Measurements from ENCODE around the gene LSAMP. TPM values are rescaled to one million over a fixed set of nuclear protein-coding genes. Genes with fewer than 3 reads are reported as not detected.

The LSAMP gene
- total RNA-seq, 1 experiment from 2014 or later = 16.1 TPM

DNA sequence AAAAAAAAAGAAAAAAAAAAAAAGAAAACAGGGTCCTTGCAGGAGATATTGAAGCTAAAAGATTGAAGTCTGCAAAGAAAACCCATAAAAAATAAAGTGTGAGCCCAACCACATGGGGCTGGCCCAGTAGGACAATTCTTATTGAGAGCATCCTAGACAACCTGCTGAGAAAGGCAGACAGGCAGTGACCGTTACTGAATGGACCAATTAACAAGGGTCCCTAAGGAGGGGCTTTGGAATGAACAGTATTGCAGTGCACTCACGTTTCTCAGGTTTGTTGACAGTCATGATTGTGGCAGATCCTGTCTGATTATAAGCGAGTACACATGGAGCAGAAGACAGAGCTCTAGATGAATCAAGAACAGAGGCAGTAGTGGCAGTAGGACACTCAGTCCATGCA, 168.6 kb downstream of the LSAMP start:
- no peak for DNase-seq (ENCODE audit: low read depth, low spot score)
- in situ Hi-C loops (cut with HindIII; ENCODE audit: low pct_unique_long_range_greater_than_20kb, low sequenced_read_pairs) = no loop called here

DNA sequence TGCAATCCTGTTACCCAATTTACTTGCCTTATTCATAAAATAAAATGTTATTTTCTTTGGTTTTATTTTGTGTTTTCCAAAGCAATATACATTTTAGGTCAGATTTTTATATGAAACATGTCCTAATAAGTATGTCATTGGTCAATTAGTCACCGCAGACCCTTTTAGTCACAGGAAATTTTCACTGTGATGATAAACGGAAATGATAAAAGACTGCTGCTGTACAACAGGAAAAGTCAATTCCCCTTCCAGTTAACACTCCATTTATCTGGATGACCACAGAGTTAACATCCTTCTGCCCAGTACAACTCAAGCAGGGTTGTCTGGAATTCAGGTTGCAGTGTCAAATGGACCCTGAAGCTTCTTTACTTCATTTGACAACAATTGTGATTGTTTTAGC, 175.2 kb downstream of the LSAMP start:
- in situ Hi-C loops (cut with HindIII; ENCODE audit: low pct_unique_long_range_greater_than_20kb, low sequenced_read_pairs) = no loop called here
- DNase-seq (ENCODE audit: low read depth, low spot score) = no peak

DNA sequence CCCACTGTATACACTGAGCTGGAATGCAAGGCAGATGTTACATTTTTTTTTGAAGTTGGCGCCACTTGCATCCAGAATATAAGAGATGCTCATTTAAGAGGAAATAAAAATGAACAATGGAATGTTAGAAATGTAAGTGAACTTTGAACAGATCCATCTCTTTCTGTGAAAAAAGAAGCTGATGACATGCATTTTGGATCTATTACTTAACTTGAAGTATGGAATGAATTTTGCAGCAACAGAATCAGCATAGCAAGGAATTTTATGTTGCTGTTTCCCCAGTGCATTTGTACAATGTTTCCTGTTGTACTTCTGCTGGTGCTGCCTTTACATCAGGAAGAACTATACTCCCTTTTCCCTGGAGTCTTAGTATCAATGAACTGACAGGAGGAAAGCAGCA, 178.2 kb downstream of the LSAMP start:
- in situ Hi-C loops (cut with HindIII; ENCODE audit: low pct_unique_long_range_greater_than_20kb, low sequenced_read_pairs) = no loop called here
- DNase-seq (ENCODE audit: low read depth, low spot score) = no peak

DNA sequence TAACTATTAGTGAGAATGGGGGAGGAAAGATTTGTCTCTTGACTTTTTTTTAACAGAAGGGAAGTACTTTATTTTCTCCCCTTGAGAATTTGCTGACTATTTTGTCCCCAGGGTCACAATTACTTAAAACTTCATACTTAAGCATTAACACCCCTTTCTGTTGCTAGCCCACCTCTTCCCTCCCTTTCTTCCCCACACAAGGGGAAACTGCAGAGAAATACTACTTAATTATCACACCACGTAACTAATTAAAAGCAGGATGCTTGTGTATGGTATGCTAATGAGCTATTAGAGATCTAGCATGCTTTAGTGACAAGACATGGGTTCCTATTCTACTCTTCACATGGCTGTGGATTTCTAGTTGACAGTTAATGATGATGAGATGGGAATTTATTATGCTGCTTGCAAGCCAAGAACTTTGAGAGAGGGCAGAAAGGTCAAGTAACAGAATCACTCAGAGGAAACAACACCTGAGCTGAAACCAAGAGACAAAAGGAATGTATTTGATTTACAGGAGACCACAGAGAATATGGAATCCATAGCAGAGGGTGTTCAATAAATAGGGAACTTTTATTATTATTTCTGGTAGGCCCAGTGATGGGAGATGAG, 179.2 kb downstream of the LSAMP start:
- DNase-seq (ENCODE audit: low read depth, low spot score) = no peak
- in situ Hi-C loops (cut with HindIII; ENCODE audit: low pct_unique_long_range_greater_than_20kb, low sequenced_read_pairs) = no loop called here

DNA sequence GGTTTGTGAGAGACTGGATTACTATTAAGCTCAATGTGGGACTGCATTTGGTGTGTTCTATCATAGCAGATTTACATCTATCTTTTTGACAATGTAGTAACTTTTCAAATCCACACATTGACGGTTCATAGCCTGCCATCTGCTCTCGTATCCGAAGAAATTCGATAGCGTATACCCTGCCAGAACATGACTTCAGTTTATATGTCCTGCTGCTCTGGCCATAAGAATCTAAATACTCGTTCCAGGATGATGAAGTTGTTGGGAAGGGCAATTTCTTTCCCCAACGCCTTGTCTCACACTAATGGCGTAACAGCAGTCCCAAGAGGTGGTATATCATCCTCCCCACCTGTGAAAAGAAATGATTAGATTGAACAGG, 180.0 kb downstream of the LSAMP start:
- DNase-seq (ENCODE audit: low read depth, low spot score) = no peak

DNA sequence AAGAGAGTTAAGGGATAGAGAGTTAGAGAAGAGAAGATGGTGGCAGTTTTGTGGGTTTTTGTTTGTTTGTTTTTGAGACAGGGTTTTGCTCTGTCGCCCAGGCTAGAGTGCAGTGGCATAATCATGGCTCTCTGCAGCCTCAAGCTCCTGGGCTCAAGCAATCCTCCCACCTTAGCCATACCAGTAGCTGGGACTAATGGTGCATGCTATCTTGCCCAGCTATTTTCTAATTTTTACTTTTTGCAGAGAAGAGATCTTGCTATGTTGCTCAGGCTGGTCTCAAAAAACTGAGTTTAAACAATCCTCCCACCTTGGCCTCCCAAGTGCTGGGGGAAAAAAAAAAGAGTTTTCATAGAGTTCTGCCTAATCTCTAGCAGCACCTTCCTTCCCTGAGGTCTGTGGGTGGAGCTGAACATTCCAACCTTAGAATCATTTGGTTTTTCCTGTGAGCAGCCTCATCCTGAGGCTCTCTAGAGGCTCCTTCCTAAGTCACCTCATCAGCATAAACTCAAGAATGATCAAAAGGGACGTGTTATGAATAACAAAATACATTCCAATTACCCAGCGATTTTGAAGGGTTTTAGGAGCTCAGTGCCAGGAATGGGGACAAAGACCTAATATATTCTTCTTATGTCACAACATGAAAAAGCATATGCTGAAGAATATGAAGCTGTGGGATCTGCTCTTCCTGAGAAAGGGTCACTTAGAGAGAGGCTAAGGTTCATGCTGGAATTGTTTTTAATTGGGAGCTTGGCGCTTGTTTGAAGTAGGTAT, 180.6 kb downstream of the LSAMP start:
- in situ Hi-C loops (cut with HindIII; ENCODE audit: low pct_unique_long_range_greater_than_20kb, low sequenced_read_pairs) = no loop called here
- DNase-seq (ENCODE audit: low read depth, low spot score) = no peak

More for the DNA sequence above, 180.0 kb downstream of the LSAMP start:
- in situ Hi-C loops (cut with HindIII; ENCODE audit: low pct_unique_long_range_greater_than_20kb, low sequenced_read_pairs) = no loop called here

DNA sequence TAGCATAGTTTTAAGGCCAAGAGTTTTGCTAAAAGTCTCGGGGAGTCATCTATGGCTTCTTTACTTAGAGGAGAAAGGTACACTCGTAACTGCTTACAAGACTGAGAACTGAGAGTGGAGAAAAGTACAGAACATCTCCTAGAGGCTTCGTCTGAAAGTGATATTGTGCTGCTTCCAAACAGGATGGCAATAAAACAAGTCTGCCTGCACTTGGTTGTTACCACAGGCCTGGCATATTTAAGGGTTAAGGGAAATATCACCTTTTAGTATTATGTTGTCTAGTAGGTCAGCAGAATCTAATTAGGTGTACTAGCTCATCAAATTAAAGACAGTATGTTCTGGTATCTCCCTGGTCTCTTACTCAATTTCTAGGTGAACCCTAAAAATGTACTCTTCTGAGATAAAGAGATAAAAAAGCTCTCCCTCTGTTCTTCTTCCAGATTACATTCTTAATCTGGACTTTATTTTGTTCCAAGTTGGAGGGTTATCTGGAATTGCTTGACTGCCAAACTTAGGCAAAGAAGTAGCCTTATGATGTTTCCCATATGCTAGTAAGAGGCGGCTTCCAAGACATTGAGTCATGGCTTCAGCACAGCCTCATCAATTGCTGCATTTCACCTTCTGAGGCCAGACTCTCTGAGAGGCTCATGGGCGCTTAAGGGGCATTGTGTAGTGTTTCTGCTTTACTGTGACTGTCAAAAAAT, 181.3 kb downstream of the LSAMP start:
- no peak for DNase-seq (ENCODE audit: low read depth, low spot score)
- in situ Hi-C loops (cut with HindIII; ENCODE audit: low pct_unique_long_range_greater_than_20kb, low sequenced_read_pairs) = no loop called here

DNA sequence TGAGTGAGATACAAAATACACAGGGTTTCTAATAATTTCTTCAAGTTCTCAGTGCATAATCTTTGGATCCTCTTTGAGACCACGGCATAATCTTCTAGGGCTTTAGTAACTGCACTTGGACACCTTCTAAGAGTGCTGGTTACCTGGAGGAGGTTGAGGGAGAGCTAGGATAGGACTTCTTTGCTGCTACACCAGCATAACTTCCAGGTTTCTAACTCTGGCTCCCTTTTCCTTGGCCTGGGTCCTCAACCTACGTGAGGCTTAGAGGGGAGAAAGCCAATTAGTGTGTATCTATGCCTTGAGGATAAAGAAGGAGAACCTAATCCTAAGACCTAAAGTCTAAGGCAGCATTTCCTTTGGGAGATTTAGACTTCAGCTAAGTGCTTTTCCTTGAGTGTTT, 184.8 kb downstream of the LSAMP start:
- no peak for DNase-seq (ENCODE audit: low read depth, low spot score)
- in situ Hi-C loops (cut with HindIII; ENCODE audit: low pct_unique_long_range_greater_than_20kb, low sequenced_read_pairs) = no loop called here

DNA sequence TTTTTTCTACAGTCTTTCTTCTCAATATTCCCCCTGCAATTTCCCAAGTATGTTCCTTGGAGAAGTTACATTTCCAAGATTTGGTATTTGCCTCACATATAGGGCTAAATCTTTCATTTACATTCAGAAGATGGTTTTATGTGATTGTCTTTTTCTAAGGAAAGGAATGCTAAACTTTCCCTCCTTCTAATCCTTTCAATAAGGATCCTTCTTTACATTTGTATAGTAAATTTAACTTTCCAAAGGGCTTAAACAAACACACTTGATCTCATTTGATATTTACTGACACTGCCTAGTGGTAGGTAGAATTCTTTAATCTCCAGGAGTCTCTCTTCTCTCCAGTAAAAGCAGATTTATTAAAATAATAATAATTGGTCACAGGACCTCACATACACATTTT, 185.3 kb downstream of the LSAMP start:
- in situ Hi-C loops (cut with HindIII; ENCODE audit: low pct_unique_long_range_greater_than_20kb, low sequenced_read_pairs) = no loop called here

DNA sequence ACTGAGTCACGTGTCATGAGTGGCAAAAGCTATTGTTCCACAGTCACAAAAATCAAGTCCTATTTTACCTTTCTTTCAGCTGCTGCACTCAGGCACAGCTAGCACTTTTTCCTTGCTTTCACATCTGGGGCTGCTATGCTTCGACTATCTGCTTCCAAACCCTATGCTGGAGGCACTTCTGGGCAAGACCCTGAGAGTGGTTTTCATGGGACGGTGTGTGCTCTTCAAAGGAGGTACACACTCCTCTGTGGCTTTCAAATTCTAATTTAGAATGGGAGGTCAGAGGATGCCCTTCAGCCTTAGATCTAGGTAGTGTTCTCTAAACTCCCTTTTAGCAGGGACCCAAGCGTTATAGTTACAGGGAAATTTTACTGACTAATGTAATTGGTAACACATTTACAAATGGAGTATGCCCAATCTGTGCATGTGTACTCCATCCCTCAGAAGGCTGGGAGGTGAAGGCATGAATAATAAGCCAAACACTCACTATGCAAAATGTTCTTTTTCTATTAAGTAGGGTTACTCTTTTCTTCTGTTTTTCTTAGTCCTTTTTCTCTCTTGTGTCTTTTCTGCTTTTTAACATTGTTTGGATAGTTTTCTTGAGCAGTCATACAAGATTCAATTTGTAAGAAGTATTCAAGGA, 188.3 kb downstream of the LSAMP start:
- DNase-seq (ENCODE audit: low read depth, low spot score) = no peak
- in situ Hi-C loops (cut with HindIII; ENCODE audit: low pct_unique_long_range_greater_than_20kb, low sequenced_read_pairs) = no loop called here

More for the DNA sequence above, 185.3 kb downstream of the LSAMP start:
- no peak for DNase-seq (ENCODE audit: low read depth, low spot score)

DNA sequence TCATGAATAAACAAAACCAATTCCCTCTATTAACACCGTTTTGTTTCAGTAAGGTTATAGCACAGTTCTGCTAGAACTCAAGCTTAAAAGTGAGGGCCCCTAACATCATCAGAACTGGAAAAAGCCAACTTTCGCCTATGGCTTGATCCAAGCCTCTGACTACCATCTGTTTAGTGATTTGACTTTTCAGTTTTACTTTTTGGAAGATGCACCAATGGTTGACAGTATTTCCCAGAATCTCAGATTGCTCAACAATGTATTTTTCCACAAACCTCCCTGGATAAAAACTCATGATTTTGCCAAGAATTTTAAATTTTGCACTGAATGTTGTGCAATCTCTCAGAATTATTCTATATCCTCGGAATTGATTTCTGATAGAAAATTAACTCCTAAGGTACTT, 190.7 kb downstream of the LSAMP start:
- in situ Hi-C loops (cut with HindIII; ENCODE audit: low pct_unique_long_range_greater_than_20kb, low sequenced_read_pairs) = no loop called here

DNA sequence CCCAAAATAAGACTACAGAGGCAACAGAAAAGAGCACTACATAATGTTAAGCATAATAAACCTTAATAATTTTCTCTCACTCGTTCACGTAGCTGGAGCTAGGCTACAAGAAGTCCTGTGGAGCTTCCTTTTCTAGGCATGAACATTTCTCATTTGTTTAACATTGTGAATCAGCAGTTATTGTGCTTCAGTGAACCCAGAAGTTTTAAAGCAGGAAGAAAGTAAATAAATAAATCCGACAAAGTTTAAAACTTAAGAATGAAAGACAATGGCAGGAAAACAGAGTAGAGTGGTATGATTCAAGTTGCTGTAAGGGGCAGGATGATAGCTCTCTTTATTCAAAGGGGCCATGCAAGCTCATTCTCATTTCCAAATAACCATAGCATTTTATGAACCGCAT, 191.8 kb downstream of the LSAMP start:
- no peak for DNase-seq (ENCODE audit: low read depth, low spot score)
- in situ Hi-C loops (cut with HindIII; ENCODE audit: low pct_unique_long_range_greater_than_20kb, low sequenced_read_pairs) = no loop called here

More for the DNA sequence above, 190.7 kb downstream of the LSAMP start:
- no peak for DNase-seq (ENCODE audit: low read depth, low spot score)

DNA sequence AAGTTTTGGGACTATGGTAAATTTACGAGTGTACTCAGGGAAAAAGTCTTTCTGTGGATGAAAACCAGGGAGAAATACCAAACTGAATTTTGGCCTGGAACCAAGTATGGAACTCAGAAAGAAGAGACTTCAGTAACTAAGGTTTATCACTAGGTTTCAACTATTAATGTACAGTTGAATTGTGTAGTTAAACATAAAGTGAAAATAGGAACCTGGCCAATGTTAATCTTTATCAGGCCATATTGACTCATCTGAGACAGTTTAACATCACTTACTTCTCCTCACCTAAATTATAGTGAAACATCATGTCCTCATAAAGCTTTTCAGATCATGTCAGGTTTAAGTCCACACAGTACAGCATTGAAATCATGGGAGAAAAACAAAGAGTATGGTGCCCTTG, 197.7 kb downstream of the LSAMP start:
- no peak for DNase-seq (ENCODE audit: low read depth, low spot score)
- in situ Hi-C loops (cut with HindIII; ENCODE audit: low pct_unique_long_range_greater_than_20kb, low sequenced_read_pairs) = no loop called here

DNA sequence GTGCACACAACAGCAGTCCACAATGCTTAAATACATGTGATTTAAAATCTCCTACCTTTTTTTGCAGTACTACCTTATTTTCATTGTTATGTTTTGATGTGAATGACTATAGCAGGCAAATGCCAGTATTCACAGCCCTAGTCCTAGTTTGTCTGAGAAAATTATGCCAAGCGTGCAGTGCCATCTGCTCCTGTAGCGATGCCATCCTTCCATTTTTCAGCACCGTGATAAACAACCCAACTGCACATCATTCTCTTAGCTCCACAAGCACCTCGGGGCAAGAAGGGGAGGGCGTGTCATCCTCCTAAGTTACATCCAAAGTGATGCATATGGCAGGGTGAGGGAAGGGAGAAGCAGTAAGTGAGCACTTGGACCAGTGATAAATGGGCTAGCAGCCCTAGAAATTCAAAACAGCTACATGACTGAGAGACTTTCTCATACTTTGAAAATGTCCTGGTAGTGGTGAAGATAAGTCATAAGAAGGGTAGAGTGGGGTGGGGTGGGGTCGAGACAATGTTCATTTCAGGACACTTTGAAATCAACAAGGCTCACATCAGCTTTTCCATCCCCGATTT, 198.8 kb downstream of the LSAMP start:
- no peak for DNase-seq (ENCODE audit: low read depth, low spot score)
- in situ Hi-C loops (cut with HindIII; ENCODE audit: low pct_unique_long_range_greater_than_20kb, low sequenced_read_pairs) = no loop called here

DNA sequence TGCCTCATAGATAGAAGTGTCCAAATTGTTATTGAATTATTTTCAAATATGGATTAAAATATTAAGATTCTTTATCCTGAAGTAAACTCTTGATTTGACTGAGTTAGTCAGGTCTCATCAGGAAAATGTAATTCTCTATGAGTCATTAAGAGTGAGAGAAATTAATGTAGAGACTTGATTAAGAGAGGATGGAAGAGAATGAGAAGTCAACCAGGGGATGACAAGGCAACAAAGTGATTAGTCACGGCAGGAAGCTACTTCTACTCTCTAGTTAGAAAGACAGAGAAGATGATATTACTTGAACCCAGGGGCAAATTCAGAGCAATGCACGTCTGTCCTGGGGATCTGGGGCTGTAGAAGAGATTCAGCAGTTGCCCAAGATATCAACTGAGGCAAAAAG, 202.5 kb downstream of the LSAMP start:
- in situ Hi-C loops (cut with HindIII; ENCODE audit: low pct_unique_long_range_greater_than_20kb, low sequenced_read_pairs) = no loop called here
- no peak for DNase-seq (ENCODE audit: low read depth, low spot score)

DNA sequence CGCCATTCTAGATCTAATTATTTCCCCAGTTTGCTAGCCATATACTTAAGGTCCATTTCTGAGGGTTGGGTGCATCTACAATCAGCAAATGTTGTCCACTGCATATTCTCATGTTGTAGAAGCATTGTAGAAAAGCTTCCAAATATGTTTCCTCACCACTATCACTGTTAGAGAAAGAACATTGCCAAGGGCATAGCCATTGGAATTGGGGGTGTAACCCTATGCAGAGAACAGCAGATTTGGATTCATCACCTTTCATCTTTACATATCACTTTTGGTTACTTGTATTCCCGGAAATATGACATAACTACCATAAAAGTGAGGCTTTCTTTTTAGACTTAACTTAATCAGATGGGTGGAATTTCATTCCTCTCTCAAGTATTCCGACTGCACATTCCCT, 203.6 kb downstream of the LSAMP start:
- no peak for DNase-seq (ENCODE audit: low read depth, low spot score)

DNA sequence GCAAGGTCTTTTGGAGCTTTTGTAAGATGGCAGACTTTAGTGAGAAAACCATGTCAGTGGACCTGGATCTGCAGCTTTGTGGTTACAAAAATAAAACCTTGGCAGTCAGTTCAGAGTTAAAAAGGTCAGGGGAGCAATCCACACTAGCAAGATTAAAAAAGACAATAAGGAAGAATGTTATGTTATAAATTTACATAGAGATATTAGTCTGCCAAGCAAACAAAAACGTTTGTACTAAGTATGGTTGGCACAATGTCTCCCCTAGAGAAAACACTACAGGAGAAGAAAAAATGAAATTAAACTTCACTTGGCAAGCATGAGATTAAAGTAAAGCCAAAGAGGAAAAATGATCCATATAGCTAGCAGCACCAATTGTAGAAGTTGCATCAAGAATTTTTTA, 205.0 kb downstream of the LSAMP start:
- DNase-seq (ENCODE audit: low read depth, low spot score) = no peak
- in situ Hi-C loops (cut with HindIII; ENCODE audit: low pct_unique_long_range_greater_than_20kb, low sequenced_read_pairs) = no loop called here

More for the DNA sequence above, 203.6 kb downstream of the LSAMP start:
- in situ Hi-C loops (cut with HindIII; ENCODE audit: low pct_unique_long_range_greater_than_20kb, low sequenced_read_pairs) = no loop called here
